ENCODE data around the gene TCP11. TPM values are rescaled to one million over a fixed set of nuclear protein-coding genes. Genes with fewer than 3 reads are reported as not detected.
"Not testable (repeated sequence)": the region's sequence is repeated elsewhere in the genome, so short reads cannot be mapped to it uniquely, and the experiment has no call there.

TCP11 gene
- total RNA-seq, 1 donor from 2014 or later = not detected

DNA sequence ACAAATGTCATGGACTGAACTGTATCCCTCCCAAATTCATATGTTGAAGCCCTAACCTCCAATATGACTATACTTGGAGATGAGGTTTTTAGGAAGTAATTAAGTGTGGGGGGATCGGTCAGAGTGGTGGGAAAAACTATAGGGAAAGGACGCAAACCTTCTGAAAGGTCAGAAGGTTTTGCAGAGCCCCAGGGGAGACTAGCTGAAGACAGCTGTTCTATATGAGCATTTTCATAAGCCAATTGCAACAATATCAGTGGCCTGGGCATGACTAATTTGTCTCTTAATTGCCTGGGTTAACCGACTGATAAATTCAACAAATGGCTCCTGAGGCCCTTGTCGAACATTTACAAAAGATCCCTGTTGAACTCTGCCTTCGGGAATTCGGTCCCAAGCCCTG is 35.1 kb downstream of the TCP11 start:
- DNase-seq; intact Hi-C loops (cut with micrococcal nuclease): not testable (repeated sequence)

DNA sequence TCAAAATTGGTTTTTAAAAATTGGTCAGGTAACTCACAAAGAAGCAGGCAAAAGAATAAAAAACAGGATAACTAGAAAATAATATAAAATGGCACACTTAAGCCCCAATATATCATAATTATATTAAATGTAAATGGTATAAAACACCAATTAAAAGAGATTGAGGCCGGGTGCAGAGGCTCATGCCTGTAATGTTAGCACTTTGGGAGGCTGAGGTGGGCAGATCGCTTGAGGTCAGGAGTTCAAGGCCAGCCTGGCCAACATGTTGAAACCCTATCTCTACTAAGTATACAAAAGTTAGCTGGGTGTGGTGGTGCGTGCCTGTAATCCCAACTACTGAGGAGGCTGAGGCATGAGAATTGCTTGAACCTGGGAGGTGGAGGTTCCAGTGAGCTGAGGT is 36.1 kb downstream of the TCP11 start:
- intact Hi-C loops (cut with micrococcal nuclease) = no loop called here
- ATAC-seq = no peak

More for the DNA sequence above, 35.1 kb downstream of the TCP11 start:
- not testable (repeated sequence) for ATAC-seq

DNA sequence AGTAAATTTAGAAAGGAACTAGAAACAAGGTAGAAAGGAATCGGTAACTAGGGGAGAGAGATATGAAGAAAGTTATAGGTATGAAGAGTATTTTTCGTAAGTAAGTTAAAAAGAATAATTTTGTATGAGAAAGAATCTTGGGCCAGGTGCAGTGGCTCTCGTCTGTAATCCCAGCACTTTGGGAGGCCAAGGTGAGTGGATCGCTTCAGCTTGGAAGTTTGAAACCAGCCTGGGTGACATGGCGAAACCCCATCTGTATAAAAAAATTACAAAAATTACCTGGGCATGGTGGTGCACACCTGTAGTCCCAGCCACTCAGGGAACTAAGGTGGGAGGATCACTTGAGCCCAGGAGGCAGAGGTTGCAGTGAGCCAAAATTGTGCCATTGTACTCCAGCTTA is 42.0 kb downstream of the TCP11 start:
- DNase-seq = no peak
- intact Hi-C loops (cut with micrococcal nuclease) = no loop called here
- no peak for ATAC-seq

More for the DNA sequence above, 36.1 kb downstream of the TCP11 start:
- DNase-seq = no peak

DNA sequence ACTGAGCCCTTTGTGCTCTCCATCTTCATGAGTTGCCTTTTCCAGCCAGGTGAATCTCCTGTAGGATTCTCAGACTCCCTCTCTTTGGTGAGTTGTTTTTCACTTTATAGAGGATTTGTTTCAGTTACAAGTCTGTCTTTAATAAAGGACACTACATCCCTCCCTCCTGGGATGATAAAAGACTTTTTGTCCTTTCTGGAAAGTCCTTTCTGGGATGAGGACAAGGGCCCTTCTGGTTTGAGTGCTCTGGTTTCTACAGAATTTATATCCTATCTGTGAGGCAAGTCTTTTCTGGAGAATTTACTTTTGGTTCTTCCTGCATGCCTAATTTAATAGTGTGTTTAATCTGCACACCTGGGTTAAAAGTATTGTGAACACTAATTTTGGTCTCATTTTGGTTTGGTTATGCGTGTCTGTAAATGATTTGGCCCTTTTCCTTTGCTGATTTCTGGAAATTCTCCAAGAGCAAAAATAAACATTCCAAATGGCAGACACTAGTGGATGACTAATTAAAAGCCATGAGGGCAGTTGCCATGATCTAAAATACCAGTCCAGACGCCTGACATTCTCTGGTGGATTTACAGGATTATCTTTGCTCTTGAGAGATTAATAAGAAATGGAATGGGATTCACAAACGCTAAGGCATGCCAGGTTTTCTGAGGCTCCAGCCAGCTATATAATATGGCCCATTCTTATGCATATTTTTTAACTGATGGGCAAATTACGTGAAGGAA is 44.8 kb downstream of the TCP11 start:
- no peak for DNase-seq
- peak; percentile 58 for ATAC-seq
- intact Hi-C loops (cut with micrococcal nuclease) = no loop called here

DNA sequence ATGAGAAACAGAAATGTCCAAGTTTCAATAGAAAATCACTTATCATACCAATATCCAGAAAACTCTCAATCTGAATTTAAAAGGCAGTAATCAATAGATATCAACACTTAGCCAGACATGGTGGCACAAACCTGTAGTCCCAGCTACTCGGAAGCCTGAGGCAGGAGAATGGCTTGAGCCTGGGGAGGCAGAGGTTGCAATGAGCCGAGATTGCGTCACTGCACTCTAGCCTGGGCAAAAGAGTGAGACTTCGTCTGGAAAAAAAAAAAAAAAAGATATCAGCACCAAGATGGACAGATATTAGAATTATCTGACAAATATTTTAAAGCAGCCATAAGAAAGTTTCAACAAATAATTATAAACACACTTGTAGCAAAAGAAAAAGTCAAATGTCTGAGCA is 47.0 kb downstream of the TCP11 start:
- DNase-seq (no peak), ATAC-seq (no peak)
- intact Hi-C loops (cut with micrococcal nuclease) = no loop called here

DNA sequence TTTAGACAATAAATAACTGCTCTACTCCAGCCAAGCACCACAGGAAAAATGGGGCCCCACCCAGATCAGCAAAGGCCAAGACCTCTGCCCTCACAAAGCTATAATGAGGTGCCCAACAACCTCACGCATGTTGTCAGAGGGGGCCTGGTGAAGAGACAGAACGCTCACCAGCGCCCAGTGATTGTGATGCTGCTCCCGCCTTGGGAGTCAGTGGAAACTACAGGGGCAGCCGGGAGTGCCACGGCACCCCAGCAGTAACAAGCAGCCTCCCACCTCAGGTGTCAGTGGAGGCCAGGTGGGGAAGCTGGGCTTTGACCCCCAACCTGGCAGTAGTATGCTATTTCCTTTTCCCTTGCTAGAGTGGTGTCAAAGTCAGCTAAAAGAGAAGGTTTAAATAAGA is 47.4 kb downstream of the TCP11 start:
- DNase-seq = no peak
- ATAC-seq = no peak
- intact Hi-C loops (cut with micrococcal nuclease) = no loop called here

DNA sequence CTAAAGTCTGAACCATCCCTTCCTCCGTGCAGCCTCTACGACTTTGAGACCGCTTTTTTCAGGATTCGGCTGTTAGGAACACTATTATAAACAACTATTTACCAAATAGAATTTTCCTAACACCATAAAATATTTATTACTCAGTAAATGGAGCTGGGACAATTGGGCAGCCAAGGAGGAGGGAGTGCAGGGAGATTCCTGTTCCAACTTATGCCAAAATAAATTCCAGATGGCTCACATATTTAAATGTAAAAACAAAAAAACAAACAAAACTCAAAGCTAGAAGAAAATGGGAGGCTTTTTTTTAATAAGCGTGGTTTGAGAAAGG is 48.1 kb downstream of the TCP11 start:
- no peak for ATAC-seq
- DNase-seq = no peak
- intact Hi-C loops (cut with micrococcal nuclease) = no loop called here

- no peak for DNase-seq
- ATAC-seq = peak; percentile 34
- intact Hi-C loops (cut with micrococcal nuclease) = no loop called here
These were observed 48.6 kb downstream of the TCP11 start for GRCh38 chr6:35092362-35093117.

DNA sequence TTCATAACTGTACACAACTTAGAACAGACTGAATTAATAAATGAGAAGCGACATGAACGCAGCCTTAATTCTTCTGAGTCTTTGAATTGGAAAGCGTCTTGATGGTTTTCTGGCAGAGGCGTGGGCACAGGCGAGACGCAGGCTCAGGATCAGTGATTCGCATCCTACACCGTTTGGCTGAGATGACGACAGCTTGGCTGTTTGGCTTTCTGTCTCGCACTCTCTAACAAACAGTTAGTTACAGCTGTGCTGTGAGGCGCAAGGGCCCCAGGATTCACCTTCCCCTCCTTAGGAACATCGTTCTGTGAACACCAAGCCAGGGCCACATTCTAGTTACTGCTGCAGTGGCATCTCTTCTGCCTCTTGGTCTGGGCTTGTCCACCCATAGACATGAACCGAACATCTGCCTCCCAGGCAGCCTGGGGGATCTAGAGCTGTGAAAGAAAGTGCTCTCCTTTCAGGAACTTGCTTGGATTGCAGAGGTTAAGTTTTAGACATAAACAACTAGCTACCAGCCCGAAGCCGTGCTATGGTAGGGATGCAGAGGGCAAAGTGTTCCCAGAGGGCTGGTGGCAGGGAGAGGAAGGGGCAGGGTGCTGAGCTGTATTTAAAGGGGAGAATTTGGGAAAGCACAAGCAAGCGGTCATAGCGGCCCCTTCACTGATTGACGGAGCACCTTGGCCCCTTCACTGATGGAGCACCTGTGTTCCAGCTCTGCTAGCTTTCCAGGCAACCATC is 49.6 kb downstream of the TCP11 start:
- intact Hi-C loops (cut with micrococcal nuclease) = no loop called here
- DNase-seq (no peak), ATAC-seq (no peak)

DNA sequence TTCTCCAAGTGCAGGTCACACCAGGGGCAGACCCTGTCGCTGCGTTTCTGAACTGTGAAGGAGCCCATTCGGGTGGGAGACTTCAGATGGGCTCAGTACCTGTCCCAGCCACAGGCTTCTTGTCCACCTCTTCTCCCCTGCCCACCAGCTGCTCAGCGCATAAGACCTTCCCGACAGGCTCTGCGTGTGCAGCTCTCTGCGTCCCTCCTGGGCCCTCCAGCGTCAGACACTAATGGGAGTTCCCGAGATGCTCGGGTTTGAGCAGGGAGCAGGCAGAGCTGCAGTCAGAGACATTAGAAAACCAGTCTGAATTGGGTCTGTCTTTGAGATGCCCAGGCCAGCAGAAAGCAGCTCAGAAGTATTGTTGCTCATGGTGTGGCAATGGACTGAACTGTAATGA is 50.4 kb downstream of the TCP11 start:
- intact Hi-C loops (cut with micrococcal nuclease) = no loop called here
- ATAC-seq (no peak), DNase-seq (no peak)

- ATAC-seq = no peak
- DNase-seq = no peak
- intact Hi-C loops (cut with micrococcal nuclease) = no loop called here
These were observed 51.1 kb downstream of the TCP11 start for GRCh38 chr6:35089935-35090505.

DNA sequence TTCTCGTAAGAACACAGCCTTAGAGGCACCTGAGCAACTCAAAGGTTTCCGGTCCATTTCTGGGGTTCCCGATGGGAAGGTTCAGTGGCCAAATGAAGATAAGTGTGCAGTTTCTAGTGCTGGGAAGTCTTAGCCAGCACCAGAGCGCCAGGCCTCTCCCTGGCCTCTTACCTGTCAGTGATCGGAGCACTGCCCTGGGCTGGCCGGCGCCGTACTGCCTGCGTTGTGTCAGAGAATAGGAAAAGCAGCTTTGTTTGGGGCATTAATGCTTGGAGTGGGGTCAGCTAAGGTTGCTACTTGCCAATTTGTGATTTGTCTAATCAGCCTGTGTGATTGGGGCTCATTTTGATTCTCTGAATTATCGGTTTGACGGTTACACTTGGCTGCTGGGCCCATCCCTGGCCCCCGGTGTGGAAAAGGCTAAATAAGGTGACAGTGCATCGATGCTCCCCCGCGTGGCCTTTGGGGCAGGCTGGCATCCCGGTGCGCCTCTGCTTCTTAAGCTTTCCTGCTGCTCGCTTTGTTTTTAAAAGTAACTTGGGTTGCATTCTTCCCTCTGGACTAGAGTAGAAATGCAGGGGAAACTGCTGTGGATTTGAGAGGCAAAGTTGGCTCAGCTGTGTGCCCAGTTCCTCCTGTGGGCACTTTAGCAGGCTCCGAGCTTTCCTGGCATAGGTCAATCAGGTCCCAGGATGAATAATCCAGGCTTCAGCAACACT is 51.8 kb downstream of the TCP11 start:
- ATAC-seq (no peak), DNase-seq (no peak)
- intact Hi-C loops (cut with micrococcal nuclease) = no loop called here

DNA sequence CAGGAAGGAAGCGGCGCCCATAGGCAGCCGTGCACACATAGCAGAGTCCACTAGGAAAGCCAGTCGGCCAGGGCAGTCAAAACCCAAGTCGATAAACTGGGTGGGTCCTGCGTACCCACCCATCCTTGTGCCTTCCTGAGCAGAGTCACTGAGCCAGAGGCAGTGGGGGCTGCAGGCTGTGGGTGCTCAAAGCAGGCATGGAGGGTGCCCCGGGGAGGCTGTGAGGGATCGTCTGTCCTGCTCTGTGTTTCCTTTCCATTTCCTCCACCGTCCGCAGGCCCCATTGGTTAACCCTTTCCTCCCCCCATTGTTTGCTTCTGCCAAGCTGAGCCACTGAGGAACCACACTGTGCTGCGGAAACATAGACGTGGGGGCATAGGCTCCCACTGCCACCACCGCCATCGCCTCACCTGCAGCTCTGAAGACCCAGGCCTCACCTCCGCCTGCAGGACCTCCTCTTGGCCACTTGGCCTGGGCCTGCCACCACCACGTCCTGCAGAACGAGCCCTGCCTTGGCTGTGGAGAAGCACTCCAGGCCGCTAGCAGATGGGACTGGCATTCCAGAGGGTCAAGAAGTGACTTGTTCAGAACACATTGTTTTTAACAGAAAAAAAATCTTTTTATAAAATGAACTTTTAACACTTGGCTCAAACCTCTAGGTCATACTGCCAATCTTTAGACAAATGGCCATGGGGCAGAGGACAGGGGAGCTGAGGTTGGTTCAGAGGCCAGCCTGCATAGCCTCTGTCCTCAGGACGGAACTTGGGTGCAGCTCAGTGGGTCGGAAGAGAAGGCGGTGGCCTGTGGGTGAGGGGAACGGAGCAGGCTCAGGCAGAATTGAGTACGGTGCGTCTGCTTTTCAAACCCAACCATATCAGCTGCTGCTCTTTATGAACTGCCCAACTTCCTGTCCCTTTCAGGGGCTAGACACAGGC is 52.6 kb downstream of the TCP11 start:
- intact Hi-C loops (cut with micrococcal nuclease) = no loop called here
- ATAC-seq = no peak
- DNase-seq = no peak

DNA sequence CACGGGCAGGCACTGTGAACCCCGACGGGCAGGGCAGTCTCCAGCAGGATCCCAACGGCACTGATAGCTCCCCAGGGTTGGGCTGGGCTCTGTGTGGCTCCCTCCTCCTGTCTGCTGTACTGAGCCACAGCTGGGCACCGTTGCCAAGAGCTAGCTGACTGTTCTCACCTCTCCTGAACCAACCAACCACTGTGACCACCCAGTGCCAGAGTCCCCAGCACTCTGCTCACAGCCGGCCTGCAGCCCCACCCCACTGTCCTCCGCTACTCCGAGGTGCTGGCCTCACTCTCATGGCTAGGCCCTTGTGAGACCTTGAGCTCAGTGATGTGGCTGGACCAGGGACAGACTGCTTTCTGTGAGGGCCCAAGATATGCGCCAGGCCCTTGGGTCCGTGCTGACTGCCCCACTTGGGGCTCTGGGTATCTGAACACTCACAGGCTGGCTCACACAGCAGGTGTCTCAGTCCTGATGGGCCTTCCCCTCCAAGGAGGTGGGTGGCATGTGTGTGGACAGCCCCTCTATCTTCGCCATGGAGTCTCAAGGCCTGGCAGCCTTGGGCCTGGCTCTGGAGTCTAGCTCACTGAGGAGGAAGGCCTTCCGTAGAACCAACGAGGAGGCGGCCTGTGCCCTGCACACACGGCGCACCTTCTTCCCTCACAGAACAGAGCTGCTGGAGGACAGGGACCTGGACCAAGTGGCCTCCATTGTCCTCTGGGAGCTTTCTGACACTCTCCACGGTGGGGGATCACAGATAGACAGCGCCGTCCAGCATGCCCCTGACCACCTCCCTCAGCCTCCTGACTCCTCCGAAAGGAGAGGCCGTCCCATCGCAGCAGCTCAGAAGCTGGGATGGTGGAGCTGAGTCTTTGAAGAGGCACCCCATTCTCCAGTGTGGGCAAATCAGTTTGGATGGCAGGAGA is 53.5 kb downstream of the TCP11 start:
- intact Hi-C loops (cut with micrococcal nuclease) = no loop called here
- ATAC-seq (peak; percentile 76), DNase-seq (peak; percentile 66)

GRCh38 chr6:35086636-35087360 is 54.3 kb downstream of the TCP11 start:
- ATAC-seq = peak; percentile 11
- no peak for DNase-seq
- intact Hi-C loops (cut with micrococcal nuclease) = no loop called here

DNA sequence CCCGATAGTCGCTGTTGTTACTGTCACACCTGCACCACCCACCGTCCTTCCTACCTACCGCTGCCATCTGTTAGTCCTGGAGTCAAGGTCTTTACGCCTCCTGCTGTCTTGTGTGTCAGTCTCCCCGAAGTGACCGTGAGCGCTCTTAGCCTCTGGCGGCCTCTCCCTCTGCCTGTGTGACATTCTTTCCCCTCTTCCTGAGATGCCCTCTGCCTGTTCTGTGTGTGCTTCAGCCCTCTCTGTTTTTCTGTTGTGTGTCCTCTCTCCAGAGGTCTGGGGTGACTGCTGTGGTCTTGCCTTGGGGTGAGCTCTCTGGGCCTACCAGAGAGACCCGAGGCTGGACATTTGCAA is 54.9 kb downstream of the TCP11 start:
- intact Hi-C loops (cut with micrococcal nuclease) = no loop called here
- ATAC-seq (no peak), DNase-seq (no peak)
